Tibial nerve (tissue), 4 donors: Measurements from ENCODE around the gene COL25A1. TPM values are rescaled to one million over a fixed set of nuclear protein-coding genes. Genes with fewer than 3 reads are reported as not detected.

Source experiments
- DNase-seq, 2 donors: peaks; one replicate each; pipeline ENCODE4 v3.0.0-alpha.2; 2019; ENCODE audit warnings: low spot score in 2 of 2
- H3K27ac ChIP-seq, 4 donors: fragments of 200-600 bp; sonication (generic) in 3 of 4; one replicate each; pipeline ENCODE4 v1.5.1; 2017 to 2019; ENCODE audit warnings: mild to moderate bottlenecking in 1 of 4
- H3K27me3 ChIP-seq, 2 donors: fragments of 200-600 bp; sonication (generic) in 1 of 2; one replicate each; pipeline versions ENCODE4 v1.5.1 to v1.6.0; 2017 to 2019
- H3K36me3 ChIP-seq, 3 donors: fragments of 200-600 bp; sonication (generic); one replicate each; pipeline ENCODE4 v1.5.1; 2018 to 2019
- H3K4me1 ChIP-seq, 4 donors: fragments of 200-600 bp; sonication (generic) in 3 of 4; one replicate each; pipeline ENCODE4 v1.5.1; 2017 to 2019
- H3K4me3 ChIP-seq, 4 donors: fragments of 200-600 bp; sonication (generic) in 3 of 4; one replicate each; pipeline ENCODE4 v1.5.1; 2017 to 2019; ENCODE audit warnings: mild to moderate bottlenecking in 1 of 4, moderate library complexity in 1 of 4
- H3K9me3 ChIP-seq, 4 donors: fragments of 200-600 bp; sonication (generic) in 3 of 4; one replicate each; pipeline ENCODE4 v1.5.1; 2017 to 2019
- CTCF ChIP-seq, 5 experiments: fragments of 200-600 bp in 3 of 5; fragments of 450-650 bp in 2 of 5; sonication (generic) in 3 of 5; IDR thresholded peaks; one replicate each; pipeline ENCODE4 v1.5.1; 2016 to 2019; ENCODE audit warnings: antibody characterized with exemption in 5 of 5, mild to moderate bottlenecking in 3 of 5, moderate library complexity in 2 of 5
- EP300 ChIP-seq, 2 donors: sonication (generic); formaldehyde crosslinking; IDR thresholded peaks; one replicate each; pipeline ENCODE4 v1.6.1; 2017; ENCODE audit warnings: antibody characterized with exemption in 2 of 2, mild to moderate bottlenecking in 1 of 2
- POLR2A ChIP-seq, 2 donors: fragments of 450-650 bp; IDR thresholded peaks; one replicate each; pipeline ENCODE4 v1.6.1; 2017; ENCODE audit warnings: antibody characterized with exemption in 2 of 2, mild to moderate bottlenecking in 2 of 2, moderate library complexity in 2 of 2
- WGBS, 2 donors: methylation state at CpG; one replicate each; pipeline ENCODE4 v1.1.5; 2018; 5-methylcytosine and 5-hydroxymethylcytosine counted together
- total RNA-seq, 4 donors: library from RNA; depleted of rRNA; stranded (reverse); fragments of >200 nt; gene quantifications; one replicate each; pipeline ENCODE4 v1.1.0, GENCODE V29; 2016

The COL25A1 gene
- total RNA-seq, 4 donors from 2014 or later: 1.5 to 4.1 (median 2.3) TPM

DNA sequence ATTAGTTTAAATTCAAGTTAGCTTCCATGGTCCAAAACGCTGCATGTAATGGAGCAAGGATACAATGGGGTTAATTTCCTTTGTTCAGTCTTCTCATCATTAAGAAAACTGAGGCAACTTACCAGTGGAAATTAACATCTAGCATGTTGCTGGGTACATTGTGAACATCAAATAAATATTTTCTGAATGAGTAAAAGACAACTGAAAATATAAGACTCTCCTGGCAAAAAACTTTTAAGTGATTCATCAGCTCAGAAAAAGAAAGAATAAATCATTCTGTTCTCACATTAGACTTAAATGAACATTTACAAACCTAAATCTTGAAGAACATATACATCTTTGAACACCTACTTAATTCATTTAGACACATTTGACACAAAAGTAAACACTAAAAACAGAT, 401.2 kb downstream of the COL25A1 start:
- no peaks in the 10 kb centered on the region for H3K36me3 ChIP-seq
- no peak overlapping the region for H3K27ac ChIP-seq
- H3K4me1 ChIP-seq: no peaks in the 10 kb centered on the region
- H3K27me3 ChIP-seq: no peaks in the 10 kb centered on the region
- no peaks in the 10 kb centered on the region for H3K9me3 ChIP-seq
- WGBS, 2 donors: 90 to 100% methylated on average over 1 of the region's 1 CpG
- TF ChIP-seq POLR2A (IDR thresholded peaks at IDR 0.05) (no peak), CTCF (IDR thresholded peaks at IDR 0.05) (no peak), EP300 (IDR thresholded peaks at IDR 0.05) (no peak)
- H3K4me3 ChIP-seq: no peak overlapping the region
- DNase-seq: no peak

GRCh38 chr4:108900018-108900580, 402.4 kb downstream of the COL25A1 start:
- Histone ChIP-seq H3K9me3 (no peaks in the 10 kb centered on the region), H3K4me1 (no peaks in the 10 kb centered on the region), H3K36me3 (no peaks in the 10 kb centered on the region), H3K27ac (no peak overlapping the region), H3K4me3 (no peak overlapping the region), H3K27me3 (no peaks in the 10 kb centered on the region)
- no peak for DNase-seq
- 84 to 89% methylated on average over 3 of the region's 3 CpGs for WGBS, 2 donors
- TF ChIP-seq CTCF (IDR thresholded peaks at IDR 0.05): no peak
- TF ChIP-seq POLR2A (IDR thresholded peaks at IDR 0.05): no peak
- TF ChIP-seq EP300 (IDR thresholded peaks at IDR 0.05): no peak

DNA sequence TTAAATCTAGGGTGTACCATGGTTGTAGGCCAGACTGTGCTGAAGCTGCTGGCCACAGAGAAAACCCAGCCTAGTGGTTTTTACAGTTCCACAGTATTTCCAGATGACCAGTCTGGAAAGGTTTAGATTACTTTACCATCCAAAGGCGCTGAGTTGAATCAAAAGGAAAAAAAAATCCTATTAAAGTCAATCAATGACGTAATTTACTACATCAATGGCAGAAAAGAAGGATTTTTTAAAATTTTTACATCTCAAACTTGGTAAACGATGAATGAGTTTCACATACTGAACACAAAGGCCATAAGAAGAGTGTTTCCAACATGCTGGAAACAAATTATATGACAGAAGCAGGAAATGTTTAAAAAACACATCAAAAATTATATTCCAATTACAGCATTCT, 409.0 kb downstream of the COL25A1 start:
- H3K4me1 ChIP-seq: no peaks in the 10 kb centered on the region
- H3K27ac ChIP-seq: no peak overlapping the region
- no peaks in the 10 kb centered on the region for H3K27me3 ChIP-seq
- 82 to 91% methylated on average over 3 of the region's 3 CpGs for WGBS, 2 donors
- DNase-seq: no peak
- no peaks in the 10 kb centered on the region for H3K36me3 ChIP-seq
- no peak for TF ChIP-seq POLR2A (IDR thresholded peaks at IDR 0.05)
- TF ChIP-seq CTCF (IDR thresholded peaks at IDR 0.05): no peak
- TF ChIP-seq EP300 (IDR thresholded peaks at IDR 0.05): no peak
- no peak overlapping the region for H3K4me3 ChIP-seq
- no peaks in the 10 kb centered on the region for H3K9me3 ChIP-seq

DNA sequence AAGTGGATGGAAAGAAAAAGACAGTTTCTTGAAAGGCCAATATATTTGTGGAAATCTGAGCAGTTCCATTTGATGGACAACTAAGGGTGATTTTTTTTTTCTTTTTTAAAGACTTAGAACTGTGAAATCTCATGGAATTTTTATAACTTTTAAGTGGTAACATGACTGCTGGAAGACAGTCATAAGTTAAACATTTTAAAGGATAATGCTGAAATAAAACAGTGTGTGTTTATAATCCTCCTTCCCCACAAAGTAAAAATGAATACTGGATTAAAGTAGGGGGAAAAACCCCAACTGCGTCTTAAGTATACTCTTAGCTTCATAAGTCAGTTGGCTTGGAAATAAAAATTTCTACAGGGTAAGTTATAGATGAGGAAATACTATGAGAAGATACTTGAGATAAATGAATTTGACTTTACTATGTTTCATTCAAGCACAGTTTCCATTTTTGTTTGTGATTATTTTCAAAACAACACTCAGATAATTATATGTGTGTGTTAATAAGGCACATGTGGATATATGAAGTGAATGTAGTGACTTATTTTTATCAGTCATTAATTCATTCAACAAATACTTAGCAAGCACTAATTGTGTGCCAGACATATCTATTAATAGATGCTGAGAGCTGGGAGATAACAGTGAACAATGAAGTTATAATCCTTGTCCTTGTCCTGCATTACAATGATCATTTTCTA, 410.4 kb downstream of the COL25A1 start:
- H3K27me3 ChIP-seq: no peaks in the 10 kb centered on the region
- no peaks in the 10 kb centered on the region for H3K9me3 ChIP-seq
- no peaks in the 10 kb centered on the region for H3K4me1 ChIP-seq
- DNase-seq: no peak
- no peak for TF ChIP-seq EP300 (IDR thresholded peaks at IDR 0.05)
- no peak for TF ChIP-seq CTCF (IDR thresholded peaks at IDR 0.05)
- no peak for TF ChIP-seq POLR2A (IDR thresholded peaks at IDR 0.05)
- H3K27ac ChIP-seq: no peak overlapping the region
- whole genome bisulfite sequencing, 2 donors: 90 to 96% methylated on average over 1 of the region's 1 CpG
- no peaks in the 10 kb centered on the region for H3K36me3 ChIP-seq
- no peak overlapping the region for H3K4me3 ChIP-seq

- H3K4me3 ChIP-seq: no peak overlapping the region
- H3K9me3 ChIP-seq: no peaks in the 10 kb centered on the region
- no peaks in the 10 kb centered on the region for H3K4me1 ChIP-seq
- TF ChIP-seq CTCF (IDR thresholded peaks at IDR 0.05) (no peak), POLR2A (IDR thresholded peaks at IDR 0.05) (no peak), EP300 (IDR thresholded peaks at IDR 0.05) (no peak)
- no peaks in the 10 kb centered on the region for H3K27me3 ChIP-seq
- H3K36me3 ChIP-seq: no peaks in the 10 kb centered on the region
- H3K27ac ChIP-seq: no peak overlapping the region
- 40 to 48% methylated on average over 2 of the region's 2 CpGs for WGBS, 2 donors
- DNase-seq: no peak
These were observed 412.0 kb downstream of the COL25A1 start for GRCh38 chr4:108890484-108890881.
